ENCODE measurements around the gene ZSWIM7.

- TF ChIP-seq TAF1 (IDR thresholded peaks at IDR 0.05; ENCODE audit: borderline replicate concordance, insufficient read depth, low read length) (no peak), REST (IDR thresholded peaks at IDR 0.05; ENCODE audit: insufficient read depth in 1 of 2, low read depth in 2 of 2, low read length in 2 of 2) (no peak)
Measured at GRCh38 chr17:16046966-16047365, 47.5 kb upstream of the ZSWIM7 start.
